ENCODE measurements around the gene CRYBG1.
"Not testable (repeated sequence)": the region's sequence is repeated elsewhere in the genome, so short reads cannot be mapped to it uniquely, and the experiment has no call there.

The CRYBG1 gene

DNA sequence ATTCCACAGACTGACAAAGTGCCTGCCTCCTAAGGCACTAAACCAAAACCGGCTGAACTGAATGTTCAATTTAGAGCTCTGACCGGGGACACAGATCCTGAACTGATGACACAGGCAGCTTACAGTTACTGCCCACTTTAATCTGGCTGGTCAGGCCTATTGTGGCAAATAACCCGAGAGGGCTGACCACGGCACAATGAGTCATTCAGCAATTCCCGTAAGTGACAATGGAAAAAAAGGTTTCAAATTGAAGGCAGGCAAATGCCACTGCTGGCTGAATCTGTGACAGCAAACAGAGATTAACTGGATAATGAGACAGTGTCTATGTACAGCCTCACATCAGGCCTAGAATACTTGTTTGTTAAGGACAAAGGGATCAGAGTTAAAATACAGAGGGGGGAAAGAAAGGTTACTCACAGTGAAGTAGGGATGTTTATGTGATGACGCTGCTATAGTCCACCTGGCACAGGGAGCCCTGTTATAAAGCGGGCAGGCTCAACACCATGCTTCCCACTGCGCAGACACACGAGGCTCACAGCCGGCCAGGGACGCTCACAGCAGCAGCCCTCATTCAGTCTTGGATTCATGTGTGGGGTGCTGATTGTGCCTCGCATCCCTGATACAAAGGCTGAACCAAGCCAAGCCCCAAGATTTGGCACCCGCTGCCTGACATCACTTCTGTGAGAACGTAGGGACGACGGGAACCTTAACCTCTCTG lies 214.4 kb downstream of the CRYBG1 start:
- in situ Hi-C loops (cut with MboI; ENCODE audit: low sequenced_read_pairs): loop anchor here (25.0 kb wide), 2 partner anchors 238 to 412 kb away; partner anchors contain the start of gene ATG5

DNA sequence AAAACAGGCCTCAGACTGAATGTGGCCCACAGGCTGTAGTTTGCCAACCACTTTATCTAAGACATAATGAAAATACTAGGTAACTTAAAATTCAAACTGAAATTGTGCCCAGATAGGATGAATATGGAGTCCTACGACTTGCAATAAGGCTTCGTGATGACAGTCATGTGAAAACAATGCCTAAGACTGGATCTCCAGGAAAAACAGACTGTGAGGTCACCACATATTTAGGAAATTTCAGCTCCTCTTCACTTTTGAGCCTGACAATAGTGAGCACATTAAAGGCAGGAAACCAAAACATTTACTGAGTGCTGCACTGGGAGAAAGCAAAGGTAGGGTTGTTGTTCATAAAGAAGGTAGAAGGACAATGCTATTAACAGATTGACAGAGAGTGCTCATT lies 218.8 kb downstream of the CRYBG1 start:
- in situ Hi-C loops (cut with MboI; ENCODE audit: low sequenced_read_pairs): no loop called here

DNA sequence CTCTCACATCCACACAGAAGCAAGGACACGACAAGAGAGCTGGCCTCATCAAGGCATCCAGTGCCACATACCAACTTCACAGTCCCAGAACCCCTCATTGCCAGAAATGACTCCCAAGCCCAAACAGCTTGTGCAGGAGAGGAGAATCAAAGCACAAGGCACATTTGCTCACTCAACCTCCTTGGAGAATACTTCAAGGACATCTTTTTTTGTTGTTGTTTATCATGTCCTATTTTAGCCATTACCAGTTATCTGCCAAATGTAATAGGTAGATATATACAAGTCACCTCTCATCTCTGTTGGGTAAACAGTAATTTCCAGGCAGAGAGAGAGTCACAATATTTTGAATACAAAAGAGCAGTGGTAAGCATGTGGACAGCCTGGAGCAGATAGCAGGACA lies 221.0 kb downstream of the CRYBG1 start:
- in situ Hi-C loops (cut with MboI; ENCODE audit: low sequenced_read_pairs): no loop called here

DNA sequence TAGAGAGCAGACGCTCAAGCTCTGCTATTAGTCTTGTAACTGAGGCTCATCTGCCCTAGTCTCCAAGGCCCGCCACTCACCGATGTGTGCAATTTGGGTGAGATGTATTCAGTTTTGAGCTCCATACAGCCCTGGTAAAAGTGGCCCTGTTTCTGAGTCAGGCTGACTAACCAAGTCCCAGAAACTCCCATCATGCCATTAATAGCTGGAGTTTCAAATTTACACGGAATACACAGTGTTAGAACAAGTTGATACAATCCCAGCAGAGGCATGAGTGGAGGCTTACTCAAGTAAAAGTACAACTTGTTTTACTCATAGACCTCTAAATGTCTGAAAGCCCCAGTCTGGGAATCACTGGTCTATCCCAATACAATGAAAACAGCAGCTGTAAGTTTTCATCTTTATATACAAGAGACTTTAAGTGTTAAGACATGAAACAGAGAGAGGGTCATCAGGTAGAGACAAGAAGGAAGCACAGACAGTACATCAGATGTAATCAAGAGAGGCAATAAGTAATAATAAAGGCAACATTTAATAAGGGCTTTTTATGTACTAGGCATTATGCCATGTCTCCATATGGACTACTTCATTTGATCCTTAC lies 226.4 kb downstream of the CRYBG1 start:
- in situ Hi-C loops (cut with MboI; ENCODE audit: low sequenced_read_pairs): no loop called here

DNA sequence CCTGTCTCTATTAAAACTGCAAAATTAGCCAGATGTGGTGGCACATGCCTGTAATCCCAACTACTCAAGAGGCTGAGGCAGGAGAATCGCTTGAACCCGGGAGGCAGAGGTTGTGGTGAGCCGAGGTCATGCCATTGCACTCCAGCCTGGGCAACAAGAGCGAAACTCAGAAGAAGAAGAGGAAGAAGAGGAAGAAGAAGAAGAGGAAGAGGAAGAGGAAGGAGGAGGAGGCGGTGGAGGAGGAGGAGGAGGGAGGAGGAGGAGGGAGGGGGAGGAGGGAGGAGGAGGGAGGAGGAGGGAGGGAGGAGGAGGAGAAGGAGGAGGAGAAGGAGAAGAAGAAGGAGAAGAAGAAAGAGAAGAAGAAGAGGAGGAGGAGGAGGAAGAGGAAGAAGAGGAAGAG lies 228.4 kb downstream of the CRYBG1 start:
- in situ Hi-C loops (cut with MboI; ENCODE audit: low sequenced_read_pairs): not testable (repeated sequence)

DNA sequence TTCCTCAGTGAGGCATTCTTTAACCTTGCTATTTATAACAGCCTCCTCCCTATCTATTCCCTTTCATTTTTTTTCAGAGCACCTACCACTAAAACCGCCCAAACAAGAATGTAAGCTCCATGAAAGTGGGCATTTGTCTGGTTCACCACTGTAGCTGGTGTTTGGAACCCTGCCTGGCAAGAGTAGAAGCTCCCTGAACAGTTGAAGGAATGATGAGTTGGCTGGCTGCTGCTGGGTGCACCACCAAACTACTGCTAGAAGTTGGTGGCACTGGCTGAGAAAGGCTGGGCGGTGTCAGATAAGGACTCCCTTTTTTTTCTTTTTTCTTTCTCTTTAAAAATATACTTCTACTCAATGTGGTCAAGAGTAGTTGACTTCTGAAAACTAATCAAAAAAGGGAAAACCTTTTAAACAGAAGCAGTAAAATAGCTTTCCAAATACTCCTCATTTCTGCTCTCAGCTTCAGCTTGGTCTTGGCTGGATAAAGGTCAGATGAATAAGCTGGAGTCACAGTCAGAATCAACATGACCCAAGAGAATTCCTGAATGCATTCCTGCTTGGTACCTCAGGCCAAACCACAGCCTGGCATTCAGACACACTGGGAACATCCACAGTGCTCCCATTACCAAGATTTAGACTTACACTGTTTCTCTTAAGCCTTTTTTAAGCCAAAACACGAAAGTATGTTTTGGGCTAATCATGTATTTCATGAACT lies 230.8 kb downstream of the CRYBG1 start:
- in situ Hi-C loops (cut with MboI; ENCODE audit: low sequenced_read_pairs): no loop called here

DNA sequence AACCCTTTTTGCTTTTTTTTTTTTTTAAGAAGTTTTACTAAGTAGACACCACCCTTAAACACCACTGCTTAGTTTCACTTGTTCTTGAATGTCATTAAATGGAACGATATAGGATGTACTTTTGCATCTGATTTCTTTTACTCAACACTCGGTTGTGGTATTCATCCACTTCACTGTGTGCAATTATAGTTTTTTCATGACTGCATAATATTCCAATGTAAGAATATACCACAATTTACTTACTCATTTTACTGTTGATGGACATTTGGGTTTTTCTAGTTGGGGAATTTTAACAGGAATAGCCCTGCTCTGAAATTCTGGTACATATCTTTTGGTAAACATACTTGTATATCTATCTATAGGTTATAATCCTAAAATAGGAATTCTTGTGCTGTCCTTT lies 238.9 kb downstream of the CRYBG1 start:
- in situ Hi-C loops (cut with MboI; ENCODE audit: low sequenced_read_pairs): no loop called here

DNA sequence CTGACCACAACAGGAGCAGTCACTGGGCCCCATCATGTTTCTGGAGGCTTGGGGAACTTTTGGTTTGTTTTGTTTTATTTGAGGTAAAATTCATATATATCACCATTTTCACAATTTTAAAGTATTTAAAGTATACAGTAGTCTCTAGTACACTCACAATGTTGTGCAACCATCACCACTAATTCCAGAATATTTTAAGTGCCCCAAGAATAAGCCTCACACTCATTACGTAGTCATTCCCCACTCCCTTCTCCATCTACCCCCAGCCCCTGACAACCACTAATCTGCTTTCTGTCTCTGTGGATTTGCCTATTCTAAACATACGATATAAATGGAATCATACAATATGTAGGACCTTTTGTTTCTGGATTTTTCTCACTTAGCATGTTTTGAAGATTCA lies 239.8 kb downstream of the CRYBG1 start:
- in situ Hi-C loops (cut with MboI; ENCODE audit: low sequenced_read_pairs): no loop called here

DNA sequence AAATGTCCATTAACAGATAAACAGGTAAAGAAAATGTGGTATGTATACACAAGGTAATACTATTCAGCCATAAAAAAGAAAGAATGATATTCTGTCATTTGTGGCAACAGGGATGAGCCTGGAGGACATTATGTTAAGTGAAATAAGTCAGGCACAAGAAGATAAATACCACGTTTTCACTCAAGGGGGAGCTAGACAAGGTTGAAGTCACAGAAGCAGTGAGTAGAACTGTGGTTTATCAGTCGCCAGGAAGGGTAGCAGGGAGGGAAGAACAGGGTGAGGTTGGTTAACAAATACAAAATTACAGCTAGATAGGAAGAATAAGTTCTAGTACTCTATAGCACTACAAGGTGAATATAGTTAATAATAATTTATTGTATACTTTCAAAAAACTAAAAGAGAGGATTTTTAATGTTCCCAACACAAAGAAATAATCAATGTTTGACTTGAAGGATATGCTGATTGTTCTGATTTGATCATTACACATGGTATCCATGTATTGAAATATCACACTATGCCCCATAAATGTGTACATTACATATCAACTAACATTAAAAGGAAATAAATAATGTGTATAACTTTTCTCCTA lies 247.7 kb downstream of the CRYBG1 start:
- in situ Hi-C loops (cut with MboI; ENCODE audit: low sequenced_read_pairs): no loop called here

DNA sequence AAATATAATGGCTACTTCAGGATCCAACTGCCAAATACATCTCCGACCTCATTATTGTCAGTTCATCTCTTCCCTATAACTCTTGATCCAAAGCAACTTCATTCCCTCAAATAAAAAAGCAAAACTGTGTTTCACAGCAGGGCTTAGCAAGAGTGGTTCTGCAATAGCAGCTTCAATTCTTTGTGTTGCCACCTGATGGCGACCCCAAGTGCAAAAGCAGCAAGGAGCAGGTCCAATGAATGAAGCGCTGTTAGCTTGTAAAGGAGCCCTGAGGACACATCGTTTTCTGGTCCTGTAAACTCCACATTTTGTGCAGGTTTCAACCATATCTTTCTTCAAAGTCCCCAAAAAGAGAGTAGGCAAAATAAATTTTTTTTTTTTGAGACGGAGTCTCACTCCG lies 249.2 kb downstream of the CRYBG1 start:
- in situ Hi-C loops (cut with MboI; ENCODE audit: low sequenced_read_pairs): no loop called here

DNA sequence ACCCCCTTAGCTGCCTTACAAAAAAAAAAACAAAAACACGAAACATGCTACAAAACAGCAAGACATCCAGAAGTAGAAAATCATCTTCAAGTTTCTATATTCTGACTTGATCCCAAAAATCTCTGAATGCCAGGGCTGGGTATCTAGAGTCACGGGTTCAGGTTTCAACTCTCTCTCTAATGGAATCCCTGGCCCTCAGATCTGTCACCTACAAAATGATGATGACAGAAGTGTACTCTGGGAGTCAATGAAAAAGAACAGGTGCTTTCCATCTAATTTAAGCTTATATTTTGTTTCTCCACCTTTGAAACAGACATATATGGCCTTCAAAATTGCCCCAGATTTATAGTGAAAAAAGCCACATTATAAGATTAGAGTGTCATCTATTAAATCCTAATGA lies 250.5 kb downstream of the CRYBG1 start:
- in situ Hi-C loops (cut with MboI; ENCODE audit: low sequenced_read_pairs): no loop called here

DNA sequence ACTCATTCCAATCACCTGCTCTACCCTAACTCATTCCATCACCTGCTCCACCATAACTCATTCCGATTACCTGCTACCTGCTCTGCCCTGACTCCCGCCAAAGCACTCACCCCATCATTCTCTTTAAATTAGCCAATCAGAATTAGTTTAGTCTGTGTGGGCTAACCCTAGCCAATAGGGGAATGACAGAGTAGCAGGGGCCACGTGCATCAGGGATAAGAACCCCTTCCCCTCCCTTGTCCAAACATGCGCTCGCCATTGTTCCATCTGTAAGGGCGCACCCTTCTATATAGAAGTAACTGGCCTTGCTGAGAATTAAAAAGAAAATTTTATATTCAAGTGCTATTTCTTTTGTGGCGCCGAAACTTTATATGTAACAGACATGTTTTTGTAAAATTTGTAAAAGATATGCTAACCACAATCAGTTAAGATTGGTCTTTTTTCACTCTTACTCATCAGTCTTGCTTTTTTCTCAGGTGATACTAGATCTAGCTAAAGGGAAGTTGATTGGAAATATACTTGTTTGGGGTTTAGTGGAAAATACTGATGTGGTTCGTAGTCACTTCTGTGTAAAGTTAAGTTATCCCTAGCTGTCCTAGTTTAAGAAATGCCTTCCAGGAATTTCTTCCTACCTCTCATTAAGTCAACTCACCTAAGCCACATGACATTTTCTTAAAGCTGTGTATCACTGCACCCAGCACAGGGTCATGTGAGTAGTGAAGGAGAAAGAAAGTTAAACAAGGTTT lies 252.3 kb downstream of the CRYBG1 start:
- in situ Hi-C loops (cut with MboI; ENCODE audit: low sequenced_read_pairs): no loop called here

DNA sequence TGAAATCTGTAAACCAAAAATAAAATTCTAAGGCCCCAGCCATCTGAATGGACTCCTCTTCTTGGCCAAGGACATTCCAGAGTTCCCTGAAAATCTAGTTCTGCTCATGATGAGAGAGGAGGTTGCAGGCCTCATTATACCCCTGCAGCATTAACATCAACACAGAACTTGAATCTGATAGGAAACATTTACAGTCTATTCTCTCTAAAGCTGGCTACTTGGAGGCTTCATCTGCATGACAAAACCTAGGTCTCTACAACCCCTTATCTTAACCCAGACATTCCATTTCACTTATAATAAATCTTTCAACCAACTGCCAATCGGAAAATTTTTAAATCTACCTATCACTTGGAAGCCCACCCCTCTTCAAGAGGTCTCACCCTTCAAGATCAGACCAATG lies 253.1 kb downstream of the CRYBG1 start:
- in situ Hi-C loops (cut with MboI; ENCODE audit: low sequenced_read_pairs): no loop called here

DNA sequence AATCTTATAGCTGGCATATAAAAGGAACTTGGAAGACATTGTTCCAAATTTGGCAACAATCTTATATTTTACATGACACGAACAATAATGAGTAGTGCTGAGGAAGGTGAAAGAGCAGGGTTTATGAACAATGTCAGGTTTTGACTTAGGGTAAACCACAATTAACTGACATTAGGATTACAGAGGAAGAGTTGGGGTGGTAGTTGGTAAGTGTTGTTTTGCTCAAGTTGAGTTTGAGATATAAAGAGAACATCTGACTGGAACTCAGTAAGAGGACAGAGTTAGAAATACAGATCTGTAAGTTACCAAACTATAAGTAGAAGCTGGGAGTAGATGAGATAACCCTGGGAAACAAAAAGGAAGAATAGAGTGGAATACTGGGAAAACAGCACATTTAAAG lies 253.6 kb downstream of the CRYBG1 start:
- in situ Hi-C loops (cut with MboI; ENCODE audit: low sequenced_read_pairs): no loop called here

DNA sequence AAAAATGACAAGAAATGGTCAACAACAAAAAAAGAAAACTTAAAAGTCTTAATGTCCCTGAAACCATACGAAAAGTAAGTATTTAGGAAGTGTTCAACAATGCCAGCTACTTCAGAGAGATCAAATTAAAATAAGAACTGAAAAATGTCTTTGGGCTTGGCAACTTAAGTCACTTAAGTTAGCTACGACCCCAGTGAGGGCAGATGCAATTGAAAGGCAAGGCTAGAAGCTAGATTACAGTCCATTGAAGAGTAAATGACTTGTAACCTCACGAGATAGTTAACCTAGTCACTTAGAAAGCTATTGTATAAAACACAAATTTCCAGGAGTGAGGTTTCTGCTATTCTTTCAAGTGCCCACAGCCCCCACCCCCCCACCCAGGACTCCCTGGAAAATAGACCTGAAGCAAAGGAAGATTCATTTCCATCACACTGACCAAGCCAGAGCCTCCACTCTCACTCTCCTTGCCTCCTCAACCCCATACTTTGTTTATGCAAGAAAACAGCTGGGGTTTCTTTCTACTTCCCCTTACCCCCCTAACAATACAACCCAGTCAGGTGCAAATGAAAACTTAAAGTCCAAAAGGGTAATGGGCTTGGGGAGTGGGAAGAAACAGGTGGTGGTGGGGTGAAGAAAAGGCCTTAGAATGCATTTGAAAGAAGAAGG lies 254.2 kb downstream of the CRYBG1 start:
- in situ Hi-C loops (cut with MboI; ENCODE audit: low sequenced_read_pairs): no loop called here

DNA sequence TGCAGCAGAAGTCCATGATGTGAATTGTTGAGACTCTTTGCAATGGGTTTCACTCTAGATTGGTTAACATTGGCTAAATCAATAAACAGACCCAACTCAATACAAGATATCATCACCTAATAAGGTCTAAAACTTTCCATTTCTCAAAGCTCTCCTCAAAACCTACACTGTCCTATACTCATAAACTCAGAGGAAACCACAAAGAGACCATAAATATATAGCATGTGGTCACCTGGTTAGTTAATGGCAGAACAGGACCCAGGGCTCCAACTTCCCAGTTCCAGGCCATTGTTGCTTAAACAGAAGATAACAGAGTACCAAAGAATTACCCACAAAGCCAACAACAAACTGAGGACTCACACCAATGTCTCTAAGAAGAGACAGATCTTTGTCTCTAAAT lies 256.8 kb downstream of the CRYBG1 start:
- in situ Hi-C loops (cut with MboI; ENCODE audit: low sequenced_read_pairs): no loop called here

DNA sequence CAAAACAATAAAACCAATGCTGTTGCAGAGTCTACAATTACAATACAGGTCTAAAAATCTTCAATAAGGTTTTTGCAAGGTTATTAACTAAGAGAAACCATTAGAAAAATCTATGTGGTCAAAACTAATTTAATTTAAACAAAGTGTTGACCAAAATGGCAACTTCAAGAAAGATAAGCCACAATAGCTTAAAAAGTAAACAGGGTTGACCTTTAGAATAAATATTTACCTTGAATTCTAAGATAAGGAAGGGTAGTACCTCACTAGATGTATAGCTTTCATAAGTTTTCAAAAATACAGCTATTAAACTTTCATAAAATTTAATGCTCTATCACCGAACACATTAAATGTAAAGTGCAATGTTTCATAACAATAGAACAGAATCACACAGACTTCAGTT lies 257.3 kb downstream of the CRYBG1 start:
- in situ Hi-C loops (cut with MboI; ENCODE audit: low sequenced_read_pairs): no loop called here

DNA sequence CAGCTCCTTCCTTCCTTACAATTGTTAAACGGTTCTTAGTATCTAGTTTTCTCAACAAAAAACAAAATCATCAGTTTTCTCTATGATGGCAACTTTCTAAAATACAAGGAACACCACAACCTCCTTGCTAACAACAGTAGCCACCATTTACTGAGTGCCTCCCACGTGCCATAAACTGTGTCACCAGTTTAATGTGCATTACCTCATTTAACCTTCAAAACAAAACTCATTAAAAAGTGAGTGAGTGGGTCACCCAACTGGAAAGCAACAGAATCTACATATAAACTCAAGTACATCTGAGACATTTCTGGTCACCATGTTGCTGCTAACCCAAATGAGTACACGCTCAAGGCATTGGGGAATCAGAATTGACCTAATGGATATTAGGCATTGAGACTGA lies 257.8 kb downstream of the CRYBG1 start:
- in situ Hi-C loops (cut with MboI; ENCODE audit: low sequenced_read_pairs): no loop called here

DNA sequence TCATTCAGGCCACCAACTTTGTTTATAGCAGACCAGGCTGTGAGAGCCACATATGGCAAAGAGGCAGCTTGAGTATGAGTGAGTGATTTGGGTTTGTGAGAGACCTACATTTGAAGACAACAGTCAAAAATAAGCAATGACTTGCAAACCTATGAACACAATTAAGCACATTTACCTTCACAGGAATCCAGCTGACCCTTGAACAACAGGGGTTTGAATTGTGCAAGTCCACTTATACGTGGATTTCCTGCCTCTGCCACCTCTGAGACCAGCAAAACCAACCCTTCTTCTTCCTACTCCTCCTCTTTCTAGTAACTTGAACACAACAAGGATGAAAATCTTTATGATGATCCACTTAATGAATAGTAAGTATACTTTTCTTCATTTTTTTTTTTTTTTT lies 258.7 kb downstream of the CRYBG1 start:
- in situ Hi-C loops (cut with MboI; ENCODE audit: low sequenced_read_pairs): no loop called here

DNA sequence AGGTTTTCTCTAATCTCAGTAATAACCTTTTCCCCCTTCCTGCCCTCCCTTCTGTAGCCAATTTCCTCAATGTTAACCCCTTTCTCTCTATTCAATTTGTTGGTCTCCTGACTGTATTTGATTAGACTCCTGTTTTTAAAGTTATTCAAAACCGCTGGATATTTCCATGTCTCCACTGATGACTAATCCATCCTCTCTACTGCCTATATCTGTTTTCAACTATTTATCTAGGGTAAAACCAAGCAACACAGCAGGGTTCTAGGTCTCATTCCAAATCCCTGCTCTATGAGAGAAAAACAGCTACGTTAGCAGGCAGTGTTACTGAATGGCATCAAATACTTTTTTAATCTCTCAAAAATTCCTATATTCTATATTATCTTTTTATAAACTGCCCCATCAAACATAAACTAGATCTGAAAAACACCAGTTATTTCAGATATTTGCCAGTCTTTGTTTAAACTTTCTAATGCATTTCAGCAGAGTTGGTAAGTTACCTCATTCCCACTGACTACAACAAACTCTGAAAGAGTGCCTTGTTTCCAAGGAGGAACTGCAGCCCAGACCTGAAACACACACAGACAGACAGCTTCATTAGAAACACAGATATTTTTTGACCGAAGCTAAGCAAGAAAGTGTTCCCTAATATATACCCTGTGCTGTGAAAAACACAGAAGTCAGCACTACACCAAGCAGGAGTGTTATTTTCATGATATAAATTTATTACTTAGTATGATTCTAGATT lies 260.6 kb downstream of the CRYBG1 start:
- in situ Hi-C loops (cut with MboI; ENCODE audit: low sequenced_read_pairs): no loop called here
